ENCODE measurements around the gene SSUH2.

DNA sequence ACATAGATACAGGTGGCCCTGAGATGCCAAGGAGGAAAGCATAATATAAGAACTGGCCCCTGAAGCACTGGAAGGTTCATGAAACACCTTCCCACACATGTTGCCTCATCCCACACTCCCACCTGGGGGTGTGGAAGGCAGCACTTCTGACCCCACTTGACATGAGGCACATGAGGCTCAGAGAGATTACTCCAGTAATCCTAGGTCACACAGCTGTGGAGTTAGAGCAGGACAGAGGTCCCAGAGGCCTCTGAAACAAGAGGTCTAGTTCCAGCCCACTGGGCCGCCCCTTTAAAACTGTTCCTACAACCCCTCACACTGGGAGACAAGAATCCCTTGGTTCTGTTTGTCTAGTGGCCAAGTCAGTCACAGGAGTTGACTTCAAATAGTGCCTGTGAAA lies 7.2 kb downstream of the SSUH2 start:
- TF ChIP-seq CTCF (conservative IDR thresholded peaks at IDR 0.05) (no peak), ZFX (IDR thresholded peaks at IDR 0.05) (no peak)

Data from C4-2B (cell line).